Measurements from ENCODE around the gene MAB21L4.

GRCh38 chr2:240898731-240899467 is 2.9 kb upstream of the MAB21L4 start:
- TF ChIP-seq CTCF (IDR thresholded peaks at IDR 0.05) (no peak), ZFX (IDR thresholded peaks at IDR 0.05; ENCODE audit: borderline replicate concordance) (no peak)

All from 22Rv1 (cell line).